ENCODE measurements around the gene CCDC191.

The CCDC191 gene

GRCh38 chr3:113977822-113978221, 78.5 kb downstream of the CCDC191 start:
- no peak overlapping the region for H3K4me3 ChIP-seq (ENCODE audit: insufficient read length, low read depth)
- peaks cover 21% of the 10 kb centered on the region for H3K9me3 ChIP-seq (ENCODE audit: insufficient read depth, low read length)
- no peaks in the 10 kb centered on the region for H3K4me1 ChIP-seq (ENCODE audit: insufficient read depth, insufficient read length)
- H3K36me3 ChIP-seq (ENCODE audit: insufficient read depth, insufficient read length, low read length): peaks cover 3% of the 10 kb centered on the region
- DNase-seq (ENCODE audit: low read depth, low spot score): no peak
- TF ChIP-seq SUZ12 (IDR thresholded peaks at IDR 0.05; ENCODE audit: extremely low read depth, insufficient read depth, insufficient read length): no peak
- TF ChIP-seq ZNF274 (IDR thresholded peaks at IDR 0.05; ENCODE audit: low read depth, low read length): no peak
- TF ChIP-seq YY1 (IDR thresholded peaks at IDR 0.05; ENCODE audit: insufficient read depth, insufficient read length): no peak
- H3K9ac ChIP-seq (ENCODE audit: insufficient read length, low read depth): no peak overlapping the region
- H3K27me3 ChIP-seq (ENCODE audit: insufficient read depth, insufficient read length): no peaks in the 10 kb centered on the region

- DNase-seq (ENCODE audit: low read depth, low spot score): no peak
- Histone ChIP-seq H3K9ac (ENCODE audit: insufficient read length, low read depth) (no peak overlapping the region), H3K9me3 (ENCODE audit: insufficient read depth, low read length) (peaks cover 13% of the 10 kb centered on the region), H3K36me3 (ENCODE audit: insufficient read depth, insufficient read length, low read length) (no peaks in the 10 kb centered on the region), H3K27me3 (ENCODE audit: insufficient read depth, insufficient read length) (no peaks in the 10 kb centered on the region), H3K4me1 (ENCODE audit: insufficient read depth, insufficient read length) (no peaks in the 10 kb centered on the region), H3K4me3 (ENCODE audit: insufficient read length, low read depth) (no peak overlapping the region)
- TF ChIP-seq YY1 (IDR thresholded peaks at IDR 0.05; ENCODE audit: insufficient read depth, insufficient read length): no peak
- TF ChIP-seq SUZ12 (IDR thresholded peaks at IDR 0.05; ENCODE audit: extremely low read depth, insufficient read depth, insufficient read length): no peak
- no peak for TF ChIP-seq ZNF274 (IDR thresholded peaks at IDR 0.05; ENCODE audit: low read depth, low read length)
Observed at GRCh38 chr3:113968986-113969385, 87.3 kb downstream of the CCDC191 start.

DNA sequence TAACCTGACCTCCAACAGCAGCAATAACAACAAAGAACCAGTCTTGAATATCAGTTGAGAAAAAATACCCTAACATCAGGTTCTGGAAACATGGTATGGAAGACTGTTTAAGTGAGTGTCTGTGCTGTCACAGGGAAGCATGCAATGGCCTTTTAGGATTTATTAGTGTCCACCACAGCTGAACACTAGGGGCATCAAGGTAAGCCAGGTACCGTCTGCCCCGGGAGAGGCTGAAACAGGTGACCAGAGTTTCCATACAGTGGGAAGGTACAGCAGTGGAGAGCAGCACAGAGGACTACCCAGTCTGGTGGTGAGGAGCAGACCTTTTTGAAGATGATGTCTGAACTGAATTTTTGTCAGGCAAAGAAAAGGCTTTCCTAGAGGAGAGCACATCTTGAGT, 90.2 kb downstream of the CCDC191 start:
- Histone ChIP-seq H3K36me3 (ENCODE audit: insufficient read depth, insufficient read length, low read length) (no peaks in the 10 kb centered on the region), H3K4me3 (ENCODE audit: insufficient read length, low read depth) (no peak overlapping the region), H3K9ac (ENCODE audit: insufficient read length, low read depth) (no peak overlapping the region), H3K9me3 (ENCODE audit: insufficient read depth, low read length) (no peaks in the 10 kb centered on the region), H3K4me1 (ENCODE audit: insufficient read depth, insufficient read length) (no peaks in the 10 kb centered on the region), H3K27me3 (ENCODE audit: insufficient read depth, insufficient read length) (no peaks in the 10 kb centered on the region)
- DNase-seq (ENCODE audit: low read depth, low spot score): no peak
- TF ChIP-seq ZNF274 (IDR thresholded peaks at IDR 0.05; ENCODE audit: low read depth, low read length) (no peak), SUZ12 (IDR thresholded peaks at IDR 0.05; ENCODE audit: extremely low read depth, insufficient read depth, insufficient read length) (no peak), YY1 (IDR thresholded peaks at IDR 0.05; ENCODE audit: insufficient read depth, insufficient read length) (no peak)

- DNase-seq (ENCODE audit: low read depth, low spot score): no peak
- no peak overlapping the region for H3K9ac ChIP-seq (ENCODE audit: insufficient read length, low read depth)
- H3K36me3 ChIP-seq (ENCODE audit: insufficient read depth, insufficient read length, low read length): no peaks in the 10 kb centered on the region
- H3K9me3 ChIP-seq (ENCODE audit: insufficient read depth, low read length): no peaks in the 10 kb centered on the region
- H3K27me3 ChIP-seq (ENCODE audit: insufficient read depth, insufficient read length): no peaks in the 10 kb centered on the region
- TF ChIP-seq YY1 (IDR thresholded peaks at IDR 0.05; ENCODE audit: insufficient read depth, insufficient read length) (no peak), SUZ12 (IDR thresholded peaks at IDR 0.05; ENCODE audit: extremely low read depth, insufficient read depth, insufficient read length) (no peak), ZNF274 (IDR thresholded peaks at IDR 0.05; ENCODE audit: low read depth, low read length) (no peak)
- no peak overlapping the region for H3K4me3 ChIP-seq (ENCODE audit: insufficient read length, low read depth)
- no peaks in the 10 kb centered on the region for H3K4me1 ChIP-seq (ENCODE audit: insufficient read depth, insufficient read length)
Observed at GRCh38 chr3:113963879-113964278, 92.4 kb downstream of the CCDC191 start.

DNA sequence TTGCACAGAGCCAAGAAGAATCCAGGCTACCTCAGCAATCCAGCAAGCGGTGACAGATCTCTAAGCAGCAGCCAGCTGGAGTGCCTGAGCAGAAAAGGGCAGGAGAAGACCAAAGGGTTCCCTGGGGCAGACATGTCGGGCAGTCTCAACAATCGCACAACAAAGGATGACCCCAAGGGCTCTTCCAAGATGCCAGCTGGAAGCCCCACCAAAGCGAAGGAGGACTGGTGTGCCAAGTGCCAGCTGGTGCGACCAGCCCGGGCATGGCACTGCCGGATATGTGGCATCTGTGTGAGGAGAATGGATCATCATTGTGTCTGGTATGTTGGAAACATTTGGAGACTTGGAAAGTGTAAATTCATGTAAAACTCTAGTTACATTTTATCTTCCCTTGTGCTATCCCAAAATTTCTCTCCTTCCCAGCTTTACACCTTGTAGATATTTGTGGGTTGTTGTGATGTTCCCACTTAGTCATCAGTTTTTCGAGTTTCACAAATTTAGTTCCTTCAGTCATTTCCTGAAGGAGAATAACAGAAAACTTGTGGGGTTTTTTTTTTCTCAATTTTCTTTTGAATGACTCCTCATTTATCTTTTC, 102.1 kb downstream of the CCDC191 start:
- no peak overlapping the region for H3K4me3 ChIP-seq (ENCODE audit: insufficient read length, low read depth)
- H3K9ac ChIP-seq (ENCODE audit: insufficient read length, low read depth): no peak overlapping the region
- H3K4me1 ChIP-seq (ENCODE audit: insufficient read depth, insufficient read length): no peaks in the 10 kb centered on the region
- TF ChIP-seq ZNF274 (IDR thresholded peaks at IDR 0.05; ENCODE audit: low read depth, low read length) (no peak), YY1 (IDR thresholded peaks at IDR 0.05; ENCODE audit: insufficient read depth, insufficient read length) (no peak), SUZ12 (IDR thresholded peaks at IDR 0.05; ENCODE audit: extremely low read depth, insufficient read depth, insufficient read length) (no peak)
- DNase-seq (ENCODE audit: low read depth, low spot score): no peak
- no peaks in the 10 kb centered on the region for H3K36me3 ChIP-seq (ENCODE audit: insufficient read depth, insufficient read length, low read length)
- no peaks in the 10 kb centered on the region for H3K9me3 ChIP-seq (ENCODE audit: insufficient read depth, low read length)
- H3K27me3 ChIP-seq (ENCODE audit: insufficient read depth, insufficient read length): peaks cover 9% of the 10 kb centered on the region

GRCh38 chr3:113953677-113954076, 102.6 kb downstream of the CCDC191 start:
- Histone ChIP-seq H3K27me3 (ENCODE audit: insufficient read depth, insufficient read length) (peaks cover 14% of the 10 kb centered on the region), H3K9me3 (ENCODE audit: insufficient read depth, low read length) (no peaks in the 10 kb centered on the region), H3K4me3 (ENCODE audit: insufficient read length, low read depth) (no peak overlapping the region), H3K36me3 (ENCODE audit: insufficient read depth, insufficient read length, low read length) (no peaks in the 10 kb centered on the region), H3K4me1 (ENCODE audit: insufficient read depth, insufficient read length) (no peaks in the 10 kb centered on the region), H3K9ac (ENCODE audit: insufficient read length, low read depth) (no peak overlapping the region)
- DNase-seq (ENCODE audit: low read depth, low spot score): no peak
- no peak for TF ChIP-seq SUZ12 (IDR thresholded peaks at IDR 0.05; ENCODE audit: extremely low read depth, insufficient read depth, insufficient read length)
- no peak for TF ChIP-seq ZNF274 (IDR thresholded peaks at IDR 0.05; ENCODE audit: low read depth, low read length)
- TF ChIP-seq YY1 (IDR thresholded peaks at IDR 0.05; ENCODE audit: insufficient read depth, insufficient read length): no peak

DNA sequence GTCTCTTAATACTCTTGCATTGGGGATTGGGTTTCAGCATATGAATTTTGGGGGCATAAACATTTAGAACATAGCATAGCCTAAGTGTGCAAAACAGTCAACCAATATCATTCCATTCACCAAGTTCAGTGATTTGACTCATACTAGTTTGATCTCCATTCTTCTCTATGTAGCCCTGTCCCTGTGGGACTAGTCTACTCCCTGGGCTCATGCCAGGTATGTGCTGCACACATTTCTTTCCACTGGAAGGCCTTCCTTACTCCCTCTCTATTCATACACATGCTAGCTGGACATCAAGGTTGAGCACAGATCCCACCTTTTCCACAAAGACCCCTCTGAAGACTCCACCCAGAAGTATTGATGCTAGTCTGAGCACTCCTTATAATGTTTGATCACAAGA, 103.4 kb downstream of the CCDC191 start:
- TF ChIP-seq SUZ12 (IDR thresholded peaks at IDR 0.05; ENCODE audit: extremely low read depth, insufficient read depth, insufficient read length): no peak
- no peak for TF ChIP-seq ZNF274 (IDR thresholded peaks at IDR 0.05; ENCODE audit: low read depth, low read length)
- TF ChIP-seq YY1 (IDR thresholded peaks at IDR 0.05; ENCODE audit: insufficient read depth, insufficient read length): no peak
- Histone ChIP-seq H3K9ac (ENCODE audit: insufficient read length, low read depth) (no peak overlapping the region), H3K9me3 (ENCODE audit: insufficient read depth, low read length) (no peaks in the 10 kb centered on the region), H3K36me3 (ENCODE audit: insufficient read depth, insufficient read length, low read length) (no peaks in the 10 kb centered on the region), H3K4me3 (ENCODE audit: insufficient read length, low read depth) (no peak overlapping the region), H3K4me1 (ENCODE audit: insufficient read depth, insufficient read length) (no peaks in the 10 kb centered on the region), H3K27me3 (ENCODE audit: insufficient read depth, insufficient read length) (peaks cover 21% of the 10 kb centered on the region)
- no peak for DNase-seq (ENCODE audit: low read depth, low spot score)

All from NT2/D1 (cell line).